Activated naive CD8-positive, alpha-beta T cell treated with anti-CD3 and anti-CD28 coated beads for 36 hours (primary cell): ENCODE data around the gene CRB2. TPM values are rescaled to one million over a fixed set of nuclear protein-coding genes. Genes with fewer than 3 reads are reported as not detected.

ENCODE experiments used
- DNase-seq: peaks from one replicate; pipeline ENCODE4 v3.0.0; 2021
- H3K27ac Mint-ChIP-seq: one replicate; pipeline ENCODE4 v1.8.0; 2022; ENCODE audit warnings: mild to moderate bottlenecking, moderate library complexity, mixed read lengths
- H3K27me3 Mint-ChIP-seq: one replicate; pipeline ENCODE4 v1.8.0; 2022; ENCODE audit warnings: mild to moderate bottlenecking, mixed read lengths
- H3K36me3 Mint-ChIP-seq: one replicate; pipeline ENCODE4 v1.8.0; 2021; ENCODE audit warnings: mild to moderate bottlenecking, mixed read lengths
- H3K4me1 Mint-ChIP-seq: one replicate; pipeline ENCODE4 v1.8.0; 2021; ENCODE audit warnings: mixed read lengths
- H3K4me3 Mint-ChIP-seq: one replicate; pipeline ENCODE4 v1.8.0; 2022; ENCODE audit warnings: mild to moderate bottlenecking, moderate library complexity, mixed read lengths
- H3K9me3 Mint-ChIP-seq: one replicate; pipeline ENCODE4 v1.8.0; 2022; ENCODE audit warnings: mixed read lengths
- total RNA-seq, 2 experiments: library from RNA; stranded (reverse); gene quantifications; one replicate each; pipeline ENCODE4 v1.2.3, GENCODE V29; 2021

CRB2 gene
- total RNA-seq, 2 experiments from 2014 or later: 0.06 to 0.10 TPM

DNA sequence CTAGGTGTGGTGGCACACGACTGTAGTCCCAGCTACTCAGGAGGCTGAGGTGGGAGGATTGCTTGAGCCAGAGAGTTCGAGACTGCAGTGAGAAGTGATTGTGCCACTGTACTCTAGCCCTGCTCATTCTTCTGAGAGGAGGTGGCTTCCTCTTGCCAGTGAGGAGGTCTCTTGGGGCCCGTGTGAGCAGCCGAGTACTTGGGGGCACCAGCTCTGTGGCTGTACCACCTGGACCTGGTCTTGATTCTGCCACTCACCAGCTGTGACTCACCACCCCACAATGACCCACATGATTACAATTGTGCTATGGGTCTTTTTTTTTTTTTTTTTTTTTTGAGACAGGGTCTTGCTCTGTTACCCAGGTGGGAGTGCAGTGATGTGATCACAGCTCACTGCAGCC, 18.0 kb upstream of the CRB2 start:
- peak overlapping the region; percentile 99 for H3K27ac Mint-ChIP-seq
- H3K4me3 Mint-ChIP-seq: no peak overlapping the region

DNA sequence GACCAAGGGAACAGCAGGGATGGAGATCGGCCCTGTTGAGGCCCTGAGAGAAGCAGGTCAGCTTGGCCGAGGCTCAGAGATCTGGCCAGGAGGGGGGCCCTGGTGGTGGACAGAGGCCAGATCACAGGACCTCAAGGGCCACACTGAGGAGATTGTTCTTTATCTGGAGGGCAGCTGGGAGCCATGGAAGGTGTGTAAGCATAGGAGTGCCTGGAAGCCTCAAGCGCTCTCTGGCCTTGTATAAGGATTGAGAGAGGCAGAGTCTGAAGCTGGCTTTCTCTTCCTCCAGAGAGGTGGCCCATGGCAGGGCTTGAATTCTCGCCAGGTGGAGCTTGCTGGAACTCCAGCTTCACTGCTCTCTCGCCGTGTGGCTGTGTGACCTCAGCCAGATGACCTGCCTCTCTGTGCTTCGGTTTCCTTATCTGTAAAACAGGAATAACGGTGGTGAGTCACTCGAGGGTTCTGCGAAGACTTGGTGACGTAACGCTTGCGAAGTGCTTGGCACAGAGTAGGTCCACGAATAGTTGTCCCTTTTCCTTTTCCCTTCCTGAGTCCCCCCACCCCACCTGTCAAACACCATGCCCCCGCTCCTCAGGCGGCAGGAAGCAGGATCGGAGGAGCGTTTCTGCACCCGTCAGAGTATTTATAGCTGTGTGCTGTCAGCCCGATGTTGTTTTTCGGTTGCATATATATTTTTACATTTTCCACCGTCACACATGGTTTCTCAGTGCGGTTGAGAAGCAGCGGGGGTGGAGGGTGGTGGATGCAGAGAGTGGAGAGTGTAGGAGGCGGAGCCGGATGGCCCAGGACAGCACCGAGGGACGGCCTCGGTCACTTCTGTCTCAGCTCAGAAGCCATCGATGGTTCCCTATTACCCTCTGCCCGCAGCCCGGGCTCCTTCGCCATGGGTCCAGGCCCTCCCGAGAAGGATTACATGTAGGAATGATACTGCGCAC, 17.0 kb upstream of the CRB2 start:
- peaks cover 52% of the 10 kb centered on the region for H3K4me1 Mint-ChIP-seq
- peak overlapping the region; percentile 99 for H3K27ac Mint-ChIP-seq
- H3K27me3 Mint-ChIP-seq: no peaks in the 10 kb centered on the region

More for the DNA sequence above, 18.0 kb upstream of the CRB2 start:
- Mint-ChIP-seq H3K9me3 (no peaks in the 10 kb centered on the region), H3K4me1 (peaks cover 49% of the 10 kb centered on the region), H3K36me3 (no peaks in the 10 kb centered on the region), H3K27me3 (no peaks in the 10 kb centered on the region)
- no peak for DNase-seq

DNA sequence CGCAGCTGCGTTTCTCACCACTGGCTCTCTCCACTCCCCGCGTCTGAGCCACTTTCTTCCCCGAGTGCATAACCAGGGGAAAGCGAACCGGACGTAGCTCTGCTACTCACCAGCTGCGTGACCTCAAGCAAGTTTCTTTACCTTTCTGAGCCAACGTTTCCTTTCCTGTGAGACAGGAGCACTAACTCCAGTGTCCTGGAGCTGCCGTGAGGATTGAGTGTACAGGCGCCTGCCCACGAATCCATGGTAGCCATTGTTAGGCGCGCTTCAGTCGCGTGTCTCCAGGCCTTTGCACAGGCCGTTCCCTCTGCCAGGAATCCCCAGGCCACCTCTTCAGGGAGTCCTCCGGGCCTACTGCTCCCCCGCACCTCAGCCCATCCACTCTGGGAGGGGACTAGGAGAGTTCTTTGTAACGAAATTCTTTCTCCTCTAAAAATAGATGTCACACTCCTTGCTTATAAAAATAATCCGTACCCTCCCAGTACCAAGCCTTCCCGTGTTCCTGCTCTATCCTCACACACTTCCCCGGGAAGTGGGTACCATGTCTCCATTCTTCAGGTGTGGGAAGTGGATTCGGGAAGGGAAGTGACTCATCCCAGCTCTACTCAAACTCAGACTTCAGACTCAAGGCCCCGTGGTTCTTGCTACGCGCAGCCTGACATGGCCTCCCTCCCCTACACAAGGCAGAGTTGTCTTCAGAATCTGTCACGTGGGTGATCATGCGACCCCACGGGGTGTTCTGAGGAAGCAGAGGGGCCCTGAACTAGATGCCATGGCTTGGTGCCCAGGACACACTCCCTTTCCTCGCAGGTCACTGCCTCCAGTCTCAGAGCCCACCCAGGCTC, 16.1 kb upstream of the CRB2 start:
- peak overlapping the region; percentile 99 for H3K27ac Mint-ChIP-seq
- no peaks in the 10 kb centered on the region for H3K27me3 Mint-ChIP-seq
- no peaks in the 10 kb centered on the region for H3K36me3 Mint-ChIP-seq
- H3K4me1 Mint-ChIP-seq: peaks cover 50% of the 10 kb centered on the region
- peak; percentile 78 for DNase-seq
- H3K4me3 Mint-ChIP-seq: peak overlapping the region; percentile 77
- no peaks in the 10 kb centered on the region for H3K9me3 Mint-ChIP-seq

More for the DNA sequence above, 17.0 kb upstream of the CRB2 start:
- H3K4me3 Mint-ChIP-seq: peak overlapping the region; percentile 77
- H3K9me3 Mint-ChIP-seq: no peaks in the 10 kb centered on the region
- peak; percentile 84 for DNase-seq
- H3K36me3 Mint-ChIP-seq: no peaks in the 10 kb centered on the region

DNA sequence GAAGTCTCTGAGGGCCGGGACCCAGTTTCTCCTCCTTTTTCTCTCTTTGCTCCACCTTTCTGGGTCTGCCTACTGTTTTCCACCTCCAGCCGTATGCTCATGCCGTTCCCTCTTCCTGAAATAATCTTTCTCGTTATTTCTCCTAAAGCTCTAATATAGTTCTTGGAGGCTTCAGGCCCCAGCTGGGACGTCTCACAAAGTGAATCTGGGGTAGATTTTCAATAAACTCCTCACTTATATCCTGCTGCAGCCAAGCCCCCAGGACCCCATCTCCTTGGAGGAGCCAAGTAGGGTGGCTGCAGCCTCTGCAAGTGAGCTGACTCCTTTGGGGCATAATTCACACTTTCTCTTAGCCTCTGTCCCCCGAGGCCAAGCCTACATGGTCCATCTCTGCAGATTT, 14.2 kb upstream of the CRB2 start:
- H3K4me1 Mint-ChIP-seq: peaks cover 50% of the 10 kb centered on the region
- no peak for DNase-seq
- no peaks in the 10 kb centered on the region for H3K27me3 Mint-ChIP-seq
- no peak overlapping the region for H3K4me3 Mint-ChIP-seq
- H3K36me3 Mint-ChIP-seq: no peaks in the 10 kb centered on the region
- no peaks in the 10 kb centered on the region for H3K9me3 Mint-ChIP-seq
- H3K27ac Mint-ChIP-seq: no peak overlapping the region

DNA sequence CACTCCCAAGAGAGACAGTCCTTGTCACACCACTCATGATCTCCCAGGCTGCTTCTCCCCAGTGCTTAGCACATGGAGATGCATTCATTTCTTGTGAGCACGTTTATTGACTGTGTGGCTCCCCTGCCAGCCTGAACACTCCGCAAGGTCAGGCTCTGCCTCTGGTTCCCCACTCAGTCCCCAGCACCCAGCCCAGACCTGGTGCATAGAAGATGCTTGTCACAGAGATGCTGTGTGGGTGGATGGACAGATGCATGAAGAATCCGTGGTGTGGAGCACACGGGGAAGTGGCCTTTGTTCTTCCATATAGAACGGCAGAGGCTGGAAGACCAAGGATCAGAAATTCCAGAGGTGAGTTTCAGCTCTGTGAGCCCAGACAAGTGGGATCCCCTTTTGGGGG, 13.8 kb upstream of the CRB2 start:
- DNase-seq: no peak
- H3K27me3 Mint-ChIP-seq: no peaks in the 10 kb centered on the region
- H3K4me1 Mint-ChIP-seq: peaks cover 46% of the 10 kb centered on the region
- no peak overlapping the region for H3K4me3 Mint-ChIP-seq
- H3K9me3 Mint-ChIP-seq: no peaks in the 10 kb centered on the region
- H3K27ac Mint-ChIP-seq: no peak overlapping the region
- no peaks in the 10 kb centered on the region for H3K36me3 Mint-ChIP-seq

DNA sequence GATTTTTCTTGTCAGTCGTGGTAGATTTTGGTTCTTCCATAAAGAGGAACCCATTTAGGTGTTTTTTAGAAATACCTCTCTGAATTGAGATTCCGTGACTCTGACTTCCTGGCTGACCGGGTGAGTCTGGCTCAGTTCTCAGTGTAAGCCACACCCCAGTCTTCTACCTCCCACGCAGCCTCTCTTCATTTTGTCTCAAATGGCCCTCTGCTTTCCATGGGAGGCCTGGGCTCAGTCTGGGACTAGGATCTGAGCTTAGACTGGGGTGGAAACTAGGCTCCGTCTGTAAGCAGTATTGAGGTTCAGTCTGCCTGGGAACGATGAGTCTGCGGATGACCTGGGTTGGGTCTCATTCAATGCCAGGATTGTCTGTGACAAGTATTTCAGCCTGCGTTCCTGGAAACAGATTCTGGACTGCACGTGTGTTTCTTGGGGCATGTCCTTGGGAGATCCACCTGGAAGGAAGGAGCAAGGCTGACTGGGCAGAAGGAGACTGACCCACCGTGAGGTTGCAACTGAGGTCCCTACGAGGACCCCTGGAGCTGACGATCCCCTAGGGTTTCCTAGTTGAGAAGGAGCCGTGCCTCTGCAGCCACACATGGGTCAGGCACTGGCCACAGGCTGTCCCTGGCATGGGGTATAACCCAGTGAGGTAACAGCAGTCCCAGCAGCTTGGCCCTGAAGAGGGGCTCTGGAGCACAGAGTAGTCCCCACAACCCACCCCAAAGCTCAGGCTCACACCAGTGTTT, 12.4 kb upstream of the CRB2 start:
- H3K4me1 Mint-ChIP-seq: peaks cover 37% of the 10 kb centered on the region
- no peak for DNase-seq
- no peaks in the 10 kb centered on the region for H3K36me3 Mint-ChIP-seq
- no peaks in the 10 kb centered on the region for H3K9me3 Mint-ChIP-seq
- H3K27me3 Mint-ChIP-seq: no peaks in the 10 kb centered on the region
- no peak overlapping the region for H3K4me3 Mint-ChIP-seq
- H3K27ac Mint-ChIP-seq: no peak overlapping the region

DNA sequence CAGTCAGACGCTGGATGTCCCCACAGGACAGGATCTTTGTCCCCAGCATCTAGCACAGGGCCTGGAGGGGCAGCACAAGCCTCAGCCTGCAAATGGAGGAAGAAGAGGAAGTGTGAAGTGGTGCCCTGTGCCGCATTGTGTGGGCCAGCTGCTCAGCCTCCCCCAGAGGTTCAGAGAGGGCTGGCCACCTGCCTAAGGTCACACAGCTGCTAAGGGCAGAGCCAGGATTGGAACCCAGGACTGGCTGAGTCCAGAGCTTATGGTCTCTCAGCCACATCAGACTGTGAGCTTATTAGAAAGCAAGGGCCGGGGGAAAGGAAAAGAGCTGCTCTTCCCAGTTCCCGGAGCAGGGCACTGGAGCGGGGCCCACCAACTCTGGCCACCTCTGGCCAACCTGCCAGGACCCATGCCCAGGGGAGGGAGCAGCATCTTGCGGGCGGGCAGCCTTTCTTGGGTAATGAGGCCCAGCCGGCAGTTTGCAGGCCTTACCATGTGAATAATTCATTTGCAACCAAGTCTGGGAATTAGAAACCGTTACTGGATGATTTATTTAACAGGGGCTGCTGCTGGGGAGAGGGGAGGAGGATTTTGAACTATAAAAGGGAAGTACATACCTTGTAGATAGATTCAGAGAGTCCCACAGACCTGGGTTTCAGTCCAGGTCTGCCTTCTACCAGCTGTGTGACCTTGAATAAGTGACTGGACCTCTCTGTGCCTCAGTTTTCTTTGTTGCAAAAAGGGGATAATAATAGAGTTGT, 11.6 kb upstream of the CRB2 start:
- no peak overlapping the region for H3K27ac Mint-ChIP-seq
- no peaks in the 10 kb centered on the region for H3K36me3 Mint-ChIP-seq
- no peak for DNase-seq
- H3K4me3 Mint-ChIP-seq: no peak overlapping the region
- H3K4me1 Mint-ChIP-seq: peaks cover 32% of the 10 kb centered on the region
- no peaks in the 10 kb centered on the region for H3K9me3 Mint-ChIP-seq
- no peaks in the 10 kb centered on the region for H3K27me3 Mint-ChIP-seq

DNA sequence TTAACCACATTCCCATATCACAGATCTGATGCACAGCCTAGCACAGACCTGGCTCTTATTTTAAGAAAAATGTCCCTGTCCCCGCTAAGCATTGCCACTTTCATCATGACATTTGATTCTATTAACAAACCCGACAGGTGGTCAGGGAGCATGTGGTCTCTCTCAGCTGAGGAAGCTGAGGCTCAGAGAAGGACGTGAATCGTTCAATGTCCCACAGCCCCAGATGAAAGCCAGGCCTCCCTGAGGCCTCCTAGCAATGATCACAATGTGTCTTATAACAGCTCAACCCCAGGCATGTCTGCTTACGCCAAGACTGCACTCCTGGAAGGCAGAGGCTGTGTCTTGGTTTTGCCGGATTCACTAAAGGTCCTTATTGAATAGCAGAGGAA, 10.4 kb upstream of the CRB2 start:
- H3K27ac Mint-ChIP-seq: no peak overlapping the region
- H3K9me3 Mint-ChIP-seq: no peaks in the 10 kb centered on the region
- H3K4me3 Mint-ChIP-seq: no peak overlapping the region
- DNase-seq: no peak
- peaks cover 20% of the 10 kb centered on the region for H3K4me1 Mint-ChIP-seq
- H3K36me3 Mint-ChIP-seq: no peaks in the 10 kb centered on the region
- peaks cover 1% of the 10 kb centered on the region for H3K27me3 Mint-ChIP-seq

DNA sequence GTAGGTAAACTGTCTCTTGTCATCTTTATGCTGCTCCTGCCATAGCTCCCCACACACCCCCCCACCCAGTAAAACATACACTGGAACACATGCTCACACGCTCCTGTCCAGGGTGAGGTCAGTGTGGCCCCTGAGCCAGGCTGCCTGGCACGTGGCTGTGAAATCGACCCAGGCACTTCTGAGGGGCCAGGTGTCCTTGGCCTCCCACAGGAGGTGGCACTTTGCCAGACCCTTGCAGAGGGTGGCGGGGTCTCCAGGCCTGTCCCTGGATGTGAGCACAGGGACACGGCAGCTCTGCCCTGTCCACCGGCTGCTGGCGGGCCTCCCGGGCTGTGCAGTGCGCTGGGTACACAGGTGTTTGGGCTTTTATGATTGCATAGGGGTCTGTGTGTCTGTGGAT, 10.0 kb upstream of the CRB2 start:
- H3K36me3 Mint-ChIP-seq: no peaks in the 10 kb centered on the region
- H3K4me3 Mint-ChIP-seq: no peak overlapping the region
- H3K27me3 Mint-ChIP-seq: peaks cover 3% of the 10 kb centered on the region
- H3K27ac Mint-ChIP-seq: no peak overlapping the region
- DNase-seq: no peak
- H3K4me1 Mint-ChIP-seq: peaks cover 16% of the 10 kb centered on the region
- no peaks in the 10 kb centered on the region for H3K9me3 Mint-ChIP-seq

DNA sequence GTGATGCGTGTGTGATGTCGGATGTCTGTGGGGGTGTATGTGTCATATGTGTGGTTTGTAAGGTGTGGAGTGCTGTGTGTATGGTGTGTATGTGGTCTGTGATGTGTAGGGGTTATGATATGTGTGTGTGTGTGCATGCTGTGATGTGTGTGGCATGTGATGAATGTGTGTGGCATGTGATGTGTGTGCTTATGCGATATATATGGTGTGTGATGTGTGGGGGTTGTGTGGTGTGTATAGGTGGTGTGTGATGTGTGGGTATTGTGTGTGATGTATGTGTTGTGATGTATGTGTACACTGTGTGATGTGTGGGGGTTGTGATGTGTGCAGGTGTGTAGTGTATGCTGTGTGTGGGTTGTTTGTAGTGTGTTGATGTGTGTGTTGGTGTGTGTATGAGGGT, 9.2 kb upstream of the CRB2 start:
- no peak for DNase-seq
- no peak overlapping the region for H3K4me3 Mint-ChIP-seq
- H3K27me3 Mint-ChIP-seq: peaks cover 3% of the 10 kb centered on the region
- H3K36me3 Mint-ChIP-seq: no peaks in the 10 kb centered on the region
- H3K4me1 Mint-ChIP-seq: peaks cover 9% of the 10 kb centered on the region
- H3K9me3 Mint-ChIP-seq: no peaks in the 10 kb centered on the region
- no peak overlapping the region for H3K27ac Mint-ChIP-seq

DNA sequence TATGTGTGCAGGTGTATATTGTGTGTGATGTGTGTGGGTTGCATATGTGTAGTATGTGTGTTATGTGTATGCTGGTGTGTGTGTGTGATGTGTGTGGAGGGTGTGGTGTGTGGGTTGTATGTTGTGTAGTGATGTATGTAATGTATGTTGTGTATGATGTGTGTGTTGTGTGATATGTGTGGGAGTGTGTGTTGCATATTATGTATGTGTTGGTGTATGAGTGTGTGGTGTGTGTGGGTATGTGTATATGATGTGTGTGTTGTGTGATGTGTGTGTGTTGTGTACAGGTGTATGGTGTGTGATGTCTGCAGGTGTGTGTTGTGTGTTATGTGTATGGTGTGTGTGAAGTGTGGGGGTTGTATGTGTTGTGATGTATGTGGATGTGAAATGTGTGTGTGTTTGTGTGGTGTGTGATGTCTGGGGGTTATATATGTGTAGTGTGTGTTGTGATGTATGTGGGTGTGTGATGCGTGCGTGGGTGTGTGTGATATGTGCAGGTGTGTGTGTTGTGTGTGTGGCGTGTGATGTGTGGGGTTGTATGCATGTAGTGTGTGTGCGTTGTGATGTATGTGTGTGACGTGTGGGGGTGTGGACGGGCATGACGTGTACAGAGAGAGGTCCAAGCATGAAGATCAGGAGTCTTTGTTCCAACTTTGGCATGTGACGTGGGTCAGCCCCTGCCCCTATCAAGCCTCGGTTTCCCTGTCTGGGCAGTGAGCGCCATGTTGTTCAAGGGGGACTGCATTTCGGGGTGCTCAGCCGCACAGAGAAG, 8.5 kb upstream of the CRB2 start:
- Mint-ChIP-seq H3K4me1 (peaks cover 5% of the 10 kb centered on the region), H3K27ac (no peak overlapping the region), H3K9me3 (no peaks in the 10 kb centered on the region), H3K4me3 (no peak overlapping the region), H3K36me3 (no peaks in the 10 kb centered on the region), H3K27me3 (peaks cover 3% of the 10 kb centered on the region)
- no peak for DNase-seq

DNA sequence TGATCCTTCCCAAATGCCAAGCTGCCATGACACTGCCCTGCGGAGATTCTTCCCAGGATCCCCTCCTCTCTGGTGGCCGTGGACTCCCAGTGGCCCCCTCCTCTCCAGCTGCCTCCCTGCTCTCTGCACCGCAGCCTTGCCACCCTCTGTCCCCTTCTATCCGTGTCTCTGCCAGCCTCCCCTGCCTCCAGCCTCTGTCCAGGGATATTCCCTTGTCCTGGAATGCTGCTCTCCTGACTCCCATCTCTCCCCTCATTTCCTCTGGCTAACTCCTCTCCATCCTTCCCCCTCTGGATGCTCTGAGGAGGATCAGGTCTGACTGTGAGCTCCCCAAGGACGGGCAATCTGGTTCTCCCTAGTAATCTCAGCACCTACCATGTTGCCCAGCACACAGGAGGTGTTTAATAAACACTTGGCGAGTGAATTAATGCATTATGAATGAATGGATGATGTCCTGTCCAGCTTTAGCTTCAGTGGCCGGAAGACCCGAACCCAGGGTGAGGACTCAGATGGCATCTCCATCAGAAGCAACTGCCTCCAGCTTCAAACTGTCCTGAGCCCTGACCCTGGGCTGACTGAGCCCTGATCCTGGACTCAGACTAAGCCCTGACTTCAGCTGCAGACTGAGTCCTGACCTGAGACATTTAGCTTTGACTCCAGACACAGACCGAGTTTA, 7.5 kb upstream of the CRB2 start:
- H3K27me3 Mint-ChIP-seq: peaks cover 7% of the 10 kb centered on the region
- H3K4me1 Mint-ChIP-seq: peaks cover 2% of the 10 kb centered on the region
- no peaks in the 10 kb centered on the region for H3K9me3 Mint-ChIP-seq

DNA sequence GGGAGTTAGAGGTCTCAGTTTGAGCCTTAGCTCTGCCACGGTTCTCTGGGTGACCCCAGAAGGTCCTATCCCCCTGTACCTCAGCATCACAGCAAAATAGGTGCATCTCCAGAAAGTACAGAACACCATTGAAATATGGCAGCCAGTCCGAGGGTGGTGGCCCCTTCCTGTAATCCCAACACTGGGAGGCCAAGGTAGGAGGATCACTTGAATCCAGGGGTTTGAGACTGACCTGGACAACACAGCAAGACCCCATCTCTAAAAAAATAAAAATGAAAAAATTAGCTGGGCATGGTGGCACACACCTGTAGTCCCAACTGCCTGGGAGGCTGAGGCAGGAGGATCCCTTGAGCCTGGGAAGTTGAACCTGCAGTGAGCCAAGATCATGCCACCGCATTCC, 7.0 kb upstream of the CRB2 start:
- DNase-seq: no peak
- Mint-ChIP-seq H3K4me1 (no peaks in the 10 kb centered on the region), H3K4me3 (no peak overlapping the region), H3K9me3 (no peaks in the 10 kb centered on the region), H3K36me3 (no peaks in the 10 kb centered on the region), H3K27me3 (peaks cover 10% of the 10 kb centered on the region), H3K27ac (no peak overlapping the region)

More for the DNA sequence above, 7.5 kb upstream of the CRB2 start:
- no peak for DNase-seq
- no peak overlapping the region for H3K27ac Mint-ChIP-seq
- no peak overlapping the region for H3K4me3 Mint-ChIP-seq
- no peaks in the 10 kb centered on the region for H3K36me3 Mint-ChIP-seq
